Amygdala (tissue), 56 donors: ENCODE data around the gene UBL7.

Source experiments
- DNase-seq, 56 donors: peaks; one replicate each; lab custom pipeline; 2025; lab: John Stamatoyannopoulos, UW

Gene UBL7

GRCh38 chr15:74427607-74428441, 33.1 kb downstream of the UBL7 start:
- DNase-seq = peak in 1 of 56 donors; percentile 35

GRCh38 chr15:74426404-74427281, 34.3 kb downstream of the UBL7 start:
- peak in 1 of 56 donors; percentile 20 for DNase-seq

- no peak for DNase-seq
Measured at GRCh38 chr15:74425630-74426029, 35.3 kb downstream of the UBL7 start.

GRCh38 chr15:74424901-74425528, 35.9 kb downstream of the UBL7 start:
- DNase-seq = no peak

GRCh38 chr15:74423431-74424257, 37.3 kb downstream of the UBL7 start:
- DNase-seq = peak in 6 of 56 donors; percentile 33 to 52 (median 38)

GRCh38 chr15:74422652-74423430, 38.1 kb downstream of the UBL7 start:
- peak in 35 of 56 donors; percentile 19 to 72 (median 49) for DNase-seq

- peak in 5 of 56 donors; percentile 25 to 64 (median 49) for DNase-seq
Measured at GRCh38 chr15:74422265-74422651, 38.7 kb downstream of the UBL7 start.

- peak in 55 of 56 donors; percentile 39 to 97 (median 87) for DNase-seq
Measured at GRCh38 chr15:74421302-74422245, 39.4 kb downstream of the UBL7 start.

GRCh38 chr15:74420193-74420905, 40.6 kb downstream of the UBL7 start:
- DNase-seq = peak in 2 of 56 donors; percentile 19 to 21

- no peak for DNase-seq
Measured at GRCh38 chr15:74419432-74419831, 41.5 kb downstream of the UBL7 start.

GRCh38 chr15:74418575-74419338, 42.2 kb downstream of the UBL7 start:
- DNase-seq = no peak

- DNase-seq = no peak
Measured at GRCh38 chr15:74417670-74418069, 43.3 kb downstream of the UBL7 start.

GRCh38 chr15:74417225-74417624, 43.7 kb downstream of the UBL7 start:
- no peak for DNase-seq

- no peak for DNase-seq
Measured at GRCh38 chr15:74415966-74416916, 44.7 kb downstream of the UBL7 start.

- DNase-seq = no peak
Measured at GRCh38 chr15:74414603-74415338, 46.2 kb downstream of the UBL7 start.
